ENCODE measurements around the gene CEP20. TPM values are rescaled to one million over a fixed set of nuclear protein-coding genes. Genes with fewer than 3 reads are reported as not detected.
A peak's percentile ranks its signal among the peaks of the same experiment; 100 is the strongest.

The CEP20 gene
- total RNA-seq, 1 experiment from 2014 or later, result 52.4 TPM

- CTCF ChIA-PET, result interaction anchor here (0.7 to 2.3 kb wide), 3 partner anchors 9 to 269 kb away, joined by 4 to 7 read pairs (median 6); no protein-coding TSS in a partner anchor
- Mint-ChIP-seq H3K9me3 (ENCODE audit: low read depth, unreplicated experiment) (no peaks in the 10 kb centered on the region), H3K27ac (ENCODE audit: unreplicated experiment) (no peak overlapping the region), H3K27me3 (ENCODE audit: unreplicated experiment) (peaks cover 57% of the 10 kb centered on the region), H3K4me1 (ENCODE audit: low read depth, unreplicated experiment) (peaks cover 9% of the 10 kb centered on the region), H3K36me3 (ENCODE audit: insufficient read depth, unreplicated experiment) (no peaks in the 10 kb centered on the region), H3K4me3 (ENCODE audit: low read depth, unreplicated experiment) (no peak overlapping the region)
- BruUV-seq (replicated peaks), result no TSS peak
- no peak for DNase-seq
- TF ChIP-seq, protein P1, sequence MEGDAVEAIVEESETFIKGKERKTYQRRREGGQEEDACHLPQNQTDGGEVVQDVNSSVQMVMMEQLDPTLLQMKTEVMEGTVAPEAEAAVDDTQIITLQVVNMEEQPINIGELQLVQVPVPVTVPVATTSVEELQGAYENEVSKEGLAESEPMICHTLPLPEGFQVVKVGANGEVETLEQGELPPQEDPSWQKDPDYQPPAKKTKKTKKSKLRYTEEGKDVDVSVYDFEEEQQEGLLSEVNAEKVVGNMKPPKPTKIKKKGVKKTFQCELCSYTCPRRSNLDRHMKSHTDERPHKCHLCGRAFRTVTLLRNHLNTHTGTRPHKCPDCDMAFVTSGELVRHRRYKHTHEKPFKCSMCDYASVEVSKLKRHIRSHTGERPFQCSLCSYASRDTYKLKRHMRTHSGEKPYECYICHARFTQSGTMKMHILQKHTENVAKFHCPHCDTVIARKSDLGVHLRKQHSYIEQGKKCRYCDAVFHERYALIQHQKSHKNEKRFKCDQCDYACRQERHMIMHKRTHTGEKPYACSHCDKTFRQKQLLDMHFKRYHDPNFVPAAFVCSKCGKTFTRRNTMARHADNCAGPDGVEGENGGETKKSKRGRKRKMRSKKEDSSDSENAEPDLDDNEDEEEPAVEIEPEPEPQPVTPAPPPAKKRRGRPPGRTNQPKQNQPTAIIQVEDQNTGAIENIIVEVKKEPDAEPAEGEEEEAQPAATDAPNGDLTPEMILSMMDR (IDR thresholded peaks at IDR 0.05; ENCODE audit: unreplicated experiment), result no peak
- intact Hi-C loops (cut with micrococcal nuclease; ENCODE audit: unreplicated experiment), result no loop called here
Measured at GRCh38 chr16:15858921-15859668, 29.3 kb downstream of the CEP20 start.

- CTCF ChIA-PET, result interaction anchor here (0.6 to 1.4 kb wide), 2 partner anchors 30 to 102 kb away, joined by 3 read pairs; partner anchors contain the start of gene CEP20
- no peak overlapping the region for H3K27ac Mint-ChIP-seq (ENCODE audit: unreplicated experiment)
- H3K9me3 Mint-ChIP-seq (ENCODE audit: low read depth, unreplicated experiment), result no peaks in the 10 kb centered on the region
- intact Hi-C loops (cut with micrococcal nuclease; ENCODE audit: unreplicated experiment), result no loop called here
- peak; percentile 14 for DNase-seq
- no peaks in the 10 kb centered on the region for H3K36me3 Mint-ChIP-seq (ENCODE audit: insufficient read depth, unreplicated experiment)
- peaks cover 68% of the 10 kb centered on the region for H3K27me3 Mint-ChIP-seq (ENCODE audit: unreplicated experiment)
- TF ChIP-seq, protein P1 (IDR thresholded peaks at IDR 0.05; ENCODE audit: unreplicated experiment), result no peak
- peak overlapping the region; percentile 4 for H3K4me3 Mint-ChIP-seq (ENCODE audit: low read depth, unreplicated experiment)
- no TSS peak for BruUV-seq (replicated peaks)
- H3K4me1 Mint-ChIP-seq (ENCODE audit: low read depth, unreplicated experiment), result peaks cover 9% of the 10 kb centered on the region
Measured at GRCh38 chr16:15857724-15858560, 30.5 kb downstream of the CEP20 start.

DNA sequence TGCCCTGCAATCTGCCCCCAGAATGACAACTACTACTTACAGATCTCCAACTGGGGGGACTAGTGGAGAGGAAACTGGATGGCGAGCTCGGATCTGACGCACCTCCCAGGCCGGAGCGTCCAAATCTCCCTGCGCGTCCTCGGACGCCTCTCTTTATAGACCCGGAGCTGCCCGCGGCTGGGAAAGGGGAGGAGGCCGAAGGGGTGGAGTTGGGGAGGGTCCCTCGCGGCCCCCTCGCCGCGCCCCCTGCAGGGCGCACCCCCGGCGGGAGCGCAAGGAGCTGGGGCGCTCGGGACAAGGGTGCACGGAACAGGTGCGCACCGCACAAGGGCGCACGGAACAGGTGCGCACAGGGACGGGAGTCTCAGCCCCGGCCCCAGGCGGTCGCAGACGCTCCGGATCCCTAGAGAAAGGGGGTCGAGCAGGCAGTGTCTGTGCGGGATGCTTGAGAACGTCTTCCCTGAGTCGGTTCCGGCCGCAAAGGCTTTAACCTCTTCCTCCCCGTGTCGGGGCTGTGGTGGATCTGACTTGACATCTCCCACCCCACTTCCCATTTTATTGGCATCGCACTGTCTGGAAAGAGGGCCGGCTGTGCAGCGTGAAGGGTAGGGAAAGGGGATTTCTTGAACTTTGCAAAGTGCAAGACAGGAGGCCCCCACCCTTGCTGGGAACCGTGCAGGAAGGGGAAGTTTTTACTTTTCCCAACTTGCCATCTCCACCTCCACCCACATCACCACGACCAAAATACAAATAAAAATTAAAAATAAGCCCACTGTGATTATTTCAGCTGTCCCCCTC, 31.3 kb downstream of the CEP20 start, which contains the start of gene MYH11:
Gene MYH11, minus strand, starts transcription at position 128 of the 798 bp plus-strand sequence. CDS start 18,776 bp downstream, outside the sequence.
- Mint-ChIP-seq H3K36me3 (ENCODE audit: insufficient read depth, unreplicated experiment) (no peaks in the 10 kb centered on the region), H3K4me3 (ENCODE audit: low read depth, unreplicated experiment) (peak within 1 kb of the TSS; percentile 4), H3K4me1 (ENCODE audit: low read depth, unreplicated experiment) (peaks cover 9% of the 10 kb centered on the region), H3K9me3 (ENCODE audit: low read depth, unreplicated experiment) (no peaks in the 10 kb centered on the region), H3K27me3 (ENCODE audit: unreplicated experiment) (peaks cover 71% of the 10 kb centered on the region), H3K27ac (ENCODE audit: unreplicated experiment) (no peak within 1 kb of the TSS)
- intact Hi-C loops (cut with micrococcal nuclease; ENCODE audit: unreplicated experiment), result no loop called here
- TF ChIP-seq, protein P1 (IDR thresholded peaks at IDR 0.05; ENCODE audit: unreplicated experiment), result no peak
- DNase-seq, result no peak
- CTCF ChIA-PET, result interaction anchor here (1.4 kb wide), 1 partner anchor 31 kb away, joined by 3 read pairs; the partner anchor contains the start of gene CEP20
- no TSS peak for BruUV-seq (replicated peaks)

DNA sequence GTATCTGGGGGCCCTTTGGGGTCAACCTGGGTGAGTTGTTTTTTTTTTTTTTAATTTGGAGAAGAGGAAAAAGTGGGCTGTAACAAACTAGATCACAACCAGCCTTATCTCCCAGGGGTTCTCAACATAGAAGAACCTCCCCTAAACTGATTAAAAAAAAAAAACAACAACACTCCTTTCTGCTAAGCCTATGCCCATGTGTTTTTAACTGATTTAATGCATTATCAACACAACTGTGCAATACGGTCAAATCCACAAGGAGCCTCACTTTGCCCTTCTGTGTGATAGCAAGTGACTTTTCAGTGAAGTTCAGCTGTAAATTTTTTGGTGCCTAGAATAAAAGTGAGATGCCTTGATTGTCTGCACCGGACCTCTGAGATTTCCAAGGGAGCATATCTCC, 32.2 kb downstream of the CEP20 start:
- BruUV-seq (replicated peaks), result no TSS peak
- Mint-ChIP-seq H3K4me1 (ENCODE audit: low read depth, unreplicated experiment) (peaks cover 9% of the 10 kb centered on the region), H3K9me3 (ENCODE audit: low read depth, unreplicated experiment) (no peaks in the 10 kb centered on the region), H3K27me3 (ENCODE audit: unreplicated experiment) (peaks cover 80% of the 10 kb centered on the region), H3K36me3 (ENCODE audit: insufficient read depth, unreplicated experiment) (no peaks in the 10 kb centered on the region), H3K4me3 (ENCODE audit: low read depth, unreplicated experiment) (no peak overlapping the region), H3K27ac (ENCODE audit: unreplicated experiment) (no peak overlapping the region)
- TF ChIP-seq, protein P1 (IDR thresholded peaks at IDR 0.05; ENCODE audit: unreplicated experiment), result no peak
- CTCF ChIA-PET, result interaction anchor here (1.4 kb wide), 1 partner anchor 32 kb away, joined by 3 read pairs; the partner anchor contains the start of gene CEP20
- DNase-seq, result no peak
- intact Hi-C loops (cut with micrococcal nuclease; ENCODE audit: unreplicated experiment), result no loop called here
